ENCODE results near the gene RASGRF1. TPM values are rescaled to one million over a fixed set of nuclear protein-coding genes. Genes with fewer than 3 reads are reported as not detected.

The RASGRF1 gene
- total RNA-seq, 1 donor from 2014 or later: 82.6 TPM

GRCh38 chr15:79073336-79073735, 17.2 kb downstream of the RASGRF1 start:
- H3K9me3 ChIP-seq: no peaks in the 10 kb centered on the region
- no peak overlapping the region for H3K4me3 ChIP-seq
- no peaks in the 10 kb centered on the region for H3K36me3 ChIP-seq
- intact Hi-C loops (cut with DNase I): no loop called here
- no peak for TF ChIP-seq CTCF (IDR thresholded peaks at IDR 0.05)
- ATAC-seq (no peak), DNase-seq (no peak)
- H3K27me3 ChIP-seq (ENCODE audit: low read depth): no peaks in the 10 kb centered on the region
- no peaks in the 10 kb centered on the region for H3K4me1 ChIP-seq
- no peak overlapping the region for H3K27ac ChIP-seq

- no peaks in the 10 kb centered on the region for H3K27me3 ChIP-seq (ENCODE audit: low read depth)
- no peak for DNase-seq
- TF ChIP-seq CTCF (IDR thresholded peaks at IDR 0.05): no peak
- H3K9me3 ChIP-seq: no peaks in the 10 kb centered on the region
- H3K4me1 ChIP-seq: no peaks in the 10 kb centered on the region
- H3K4me3 ChIP-seq: no peak overlapping the region
- H3K36me3 ChIP-seq: no peaks in the 10 kb centered on the region
- intact Hi-C loops (cut with DNase I): no loop called here
- no peak overlapping the region for H3K27ac ChIP-seq
- peak in 1 of 2 donors; percentile 31 for ATAC-seq
Measured at GRCh38 chr15:79071901-79072300, 18.7 kb downstream of the RASGRF1 start.

DNA sequence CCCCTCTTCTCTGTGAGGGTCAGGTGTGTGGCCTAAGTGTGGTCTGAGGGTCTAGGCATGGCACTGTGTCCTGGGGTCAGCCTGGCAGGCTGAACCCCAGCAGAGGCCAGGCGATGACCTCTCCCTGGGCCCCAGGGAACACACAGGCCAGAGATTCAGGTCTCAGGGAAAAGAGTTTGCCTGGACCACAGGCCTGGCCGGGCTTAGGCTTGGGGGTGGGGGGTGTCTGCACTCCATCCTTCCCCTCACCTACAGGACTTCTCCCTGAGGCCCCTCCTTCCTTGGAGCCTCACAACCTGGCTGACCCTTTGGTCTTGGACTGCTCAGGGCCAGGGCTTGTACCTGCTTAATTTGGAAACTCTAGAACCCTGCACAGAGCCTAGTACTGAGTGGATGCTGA, 21.8 kb downstream of the RASGRF1 start:
- no peak overlapping the region for H3K4me3 ChIP-seq
- H3K4me1 ChIP-seq: no peaks in the 10 kb centered on the region
- H3K9me3 ChIP-seq: no peaks in the 10 kb centered on the region
- no peaks in the 10 kb centered on the region for H3K36me3 ChIP-seq
- no peak for TF ChIP-seq CTCF (IDR thresholded peaks at IDR 0.05)
- DNase-seq: no peak
- no peak overlapping the region for H3K27ac ChIP-seq
- no peak for ATAC-seq
- no peaks in the 10 kb centered on the region for H3K27me3 ChIP-seq (ENCODE audit: low read depth)
- intact Hi-C loops (cut with DNase I): no loop called here

GRCh38 chr15:79067969-79068368, 22.6 kb downstream of the RASGRF1 start:
- H3K27me3 ChIP-seq (ENCODE audit: low read depth): no peaks in the 10 kb centered on the region
- no peaks in the 10 kb centered on the region for H3K9me3 ChIP-seq
- ATAC-seq: no peak
- no peak for TF ChIP-seq CTCF (IDR thresholded peaks at IDR 0.05)
- H3K4me1 ChIP-seq: no peaks in the 10 kb centered on the region
- no peak overlapping the region for H3K27ac ChIP-seq
- intact Hi-C loops (cut with DNase I): no loop called here
- H3K36me3 ChIP-seq: no peaks in the 10 kb centered on the region
- H3K4me3 ChIP-seq: no peak overlapping the region
- DNase-seq: no peak

DNA sequence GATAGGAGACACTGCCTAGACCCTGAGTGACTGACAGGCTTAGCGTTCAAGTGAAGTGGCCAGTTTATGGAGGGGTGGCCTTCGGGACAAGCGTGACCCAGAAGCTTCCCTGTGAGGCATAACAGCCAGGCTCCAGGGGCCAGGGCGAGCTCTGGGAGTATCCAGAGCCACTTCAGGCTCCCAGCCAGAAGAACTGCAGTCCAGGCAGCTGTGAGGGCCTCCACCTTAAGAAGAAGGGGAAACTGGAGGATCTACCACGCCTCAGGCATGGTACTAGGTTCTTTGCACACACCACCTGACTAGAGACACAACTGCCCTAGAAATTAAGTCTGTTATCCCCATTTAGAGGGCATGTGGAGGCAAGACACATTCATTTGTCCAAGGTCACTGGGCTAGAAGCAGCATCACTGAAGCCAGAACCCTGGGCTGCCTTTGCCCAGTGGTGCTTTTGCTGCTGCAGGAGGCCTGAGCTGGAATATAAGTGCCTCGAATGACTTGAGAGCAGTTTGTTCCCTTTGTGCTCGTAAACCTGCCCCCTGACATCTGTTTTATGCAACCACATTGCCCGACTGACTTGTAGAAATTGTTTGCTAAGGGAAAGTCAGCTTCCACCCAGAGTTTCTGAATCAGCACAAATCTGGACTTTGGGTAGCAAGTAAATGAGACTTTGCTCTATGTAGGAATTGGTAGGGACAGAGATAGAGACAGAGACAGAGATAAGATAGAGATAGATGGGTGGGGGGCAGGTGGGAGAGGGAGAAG, 23.3 kb downstream of the RASGRF1 start:
- Histone ChIP-seq H3K4me1 (no peaks in the 10 kb centered on the region), H3K27me3 (ENCODE audit: low read depth) (no peaks in the 10 kb centered on the region), H3K36me3 (no peaks in the 10 kb centered on the region), H3K4me3 (no peak overlapping the region), H3K9me3 (no peaks in the 10 kb centered on the region), H3K27ac (no peak overlapping the region)
- TF ChIP-seq CTCF (IDR thresholded peaks at IDR 0.05): no peak
- intact Hi-C loops (cut with DNase I): no loop called here
- ATAC-seq: no peak
- DNase-seq: no peak
